Measurements from ENCODE around the gene PHKB.

DNA sequence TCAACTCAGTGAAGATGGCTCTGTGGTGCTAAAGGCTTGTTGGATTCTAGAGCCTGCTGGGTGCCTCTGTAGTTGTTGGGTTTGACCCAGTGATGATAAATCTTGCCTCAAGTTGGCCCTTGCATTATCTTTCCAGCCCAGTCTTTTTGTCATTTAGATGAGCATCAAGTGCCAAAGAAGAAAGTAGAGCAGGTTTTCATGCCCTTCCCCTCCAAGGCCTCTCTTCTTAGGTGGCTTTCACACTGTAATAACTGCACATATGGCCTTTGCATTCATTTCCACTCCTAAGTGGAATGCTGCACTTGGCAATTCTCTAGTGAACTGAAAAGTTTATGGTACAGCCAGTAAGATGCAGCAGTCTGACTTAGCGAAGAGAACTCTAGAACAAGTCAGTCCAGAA, 165.1 kb downstream of the PHKB start:
- TF ChIP-seq, protein P1, sequence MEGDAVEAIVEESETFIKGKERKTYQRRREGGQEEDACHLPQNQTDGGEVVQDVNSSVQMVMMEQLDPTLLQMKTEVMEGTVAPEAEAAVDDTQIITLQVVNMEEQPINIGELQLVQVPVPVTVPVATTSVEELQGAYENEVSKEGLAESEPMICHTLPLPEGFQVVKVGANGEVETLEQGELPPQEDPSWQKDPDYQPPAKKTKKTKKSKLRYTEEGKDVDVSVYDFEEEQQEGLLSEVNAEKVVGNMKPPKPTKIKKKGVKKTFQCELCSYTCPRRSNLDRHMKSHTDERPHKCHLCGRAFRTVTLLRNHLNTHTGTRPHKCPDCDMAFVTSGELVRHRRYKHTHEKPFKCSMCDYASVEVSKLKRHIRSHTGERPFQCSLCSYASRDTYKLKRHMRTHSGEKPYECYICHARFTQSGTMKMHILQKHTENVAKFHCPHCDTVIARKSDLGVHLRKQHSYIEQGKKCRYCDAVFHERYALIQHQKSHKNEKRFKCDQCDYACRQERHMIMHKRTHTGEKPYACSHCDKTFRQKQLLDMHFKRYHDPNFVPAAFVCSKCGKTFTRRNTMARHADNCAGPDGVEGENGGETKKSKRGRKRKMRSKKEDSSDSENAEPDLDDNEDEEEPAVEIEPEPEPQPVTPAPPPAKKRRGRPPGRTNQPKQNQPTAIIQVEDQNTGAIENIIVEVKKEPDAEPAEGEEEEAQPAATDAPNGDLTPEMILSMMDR (IDR thresholded peaks at IDR 0.05; ENCODE audit: insufficient read depth, low read length) = no peak
- TF ChIP-seq SPI1 (IDR thresholded peaks at IDR 0.05; ENCODE audit: borderline replicate concordance, low read depth) (no peak), POLR2AphosphoS5 (IDR thresholded peaks at IDR 0.05; ENCODE audit: low read depth) (no peak)
- TF ChIP-seq, protein P2, sequence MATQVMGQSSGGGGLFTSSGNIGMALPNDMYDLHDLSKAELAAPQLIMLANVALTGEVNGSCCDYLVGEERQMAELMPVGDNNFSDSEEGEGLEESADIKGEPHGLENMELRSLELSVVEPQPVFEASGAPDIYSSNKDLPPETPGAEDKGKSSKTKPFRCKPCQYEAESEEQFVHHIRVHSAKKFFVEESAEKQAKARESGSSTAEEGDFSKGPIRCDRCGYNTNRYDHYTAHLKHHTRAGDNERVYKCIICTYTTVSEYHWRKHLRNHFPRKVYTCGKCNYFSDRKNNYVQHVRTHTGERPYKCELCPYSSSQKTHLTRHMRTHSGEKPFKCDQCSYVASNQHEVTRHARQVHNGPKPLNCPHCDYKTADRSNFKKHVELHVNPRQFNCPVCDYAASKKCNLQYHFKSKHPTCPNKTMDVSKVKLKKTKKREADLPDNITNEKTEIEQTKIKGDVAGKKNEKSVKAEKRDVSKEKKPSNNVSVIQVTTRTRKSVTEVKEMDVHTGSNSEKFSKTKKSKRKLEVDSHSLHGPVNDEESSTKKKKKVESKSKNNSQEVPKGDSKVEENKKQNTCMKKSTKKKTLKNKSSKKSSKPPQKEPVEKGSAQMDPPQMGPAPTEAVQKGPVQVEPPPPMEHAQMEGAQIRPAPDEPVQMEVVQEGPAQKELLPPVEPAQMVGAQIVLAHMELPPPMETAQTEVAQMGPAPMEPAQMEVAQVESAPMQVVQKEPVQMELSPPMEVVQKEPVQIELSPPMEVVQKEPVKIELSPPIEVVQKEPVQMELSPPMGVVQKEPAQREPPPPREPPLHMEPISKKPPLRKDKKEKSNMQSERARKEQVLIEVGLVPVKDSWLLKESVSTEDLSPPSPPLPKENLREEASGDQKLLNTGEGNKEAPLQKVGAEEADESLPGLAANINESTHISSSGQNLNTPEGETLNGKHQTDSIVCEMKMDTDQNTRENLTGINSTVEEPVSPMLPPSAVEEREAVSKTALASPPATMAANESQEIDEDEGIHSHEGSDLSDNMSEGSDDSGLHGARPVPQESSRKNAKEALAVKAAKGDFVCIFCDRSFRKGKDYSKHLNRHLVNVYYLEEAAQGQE (IDR thresholded peaks at IDR 0.05; ENCODE audit: insufficient replicate concordance, low read depth) = no peak
